ENCODE data around the gene RAD52.

Gene RAD52

DNA sequence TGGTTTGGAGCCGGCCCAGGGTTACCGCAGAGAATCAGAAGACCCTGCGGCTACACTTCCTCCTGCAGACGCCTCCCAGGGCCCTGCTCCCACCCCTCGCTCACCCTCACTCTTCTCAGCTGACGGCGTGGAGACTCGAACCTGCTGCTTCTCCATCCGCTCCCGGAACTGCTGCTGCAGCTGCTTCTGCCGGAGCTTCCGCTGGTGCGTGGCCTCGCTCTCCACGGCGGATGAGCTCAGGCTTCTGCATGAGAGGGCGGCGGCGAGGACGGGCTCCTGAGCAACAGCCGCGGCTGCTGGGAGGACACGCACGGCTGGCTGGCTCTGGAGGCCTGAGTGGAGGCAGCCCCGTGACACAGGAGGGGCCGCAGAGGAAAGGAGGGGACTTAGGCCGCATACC lies 33.3 kb downstream of the RAD52 start:
- in situ Hi-C loops (cut with MboI; ENCODE audit: low sequenced_read_pairs): no loop called here

DNA sequence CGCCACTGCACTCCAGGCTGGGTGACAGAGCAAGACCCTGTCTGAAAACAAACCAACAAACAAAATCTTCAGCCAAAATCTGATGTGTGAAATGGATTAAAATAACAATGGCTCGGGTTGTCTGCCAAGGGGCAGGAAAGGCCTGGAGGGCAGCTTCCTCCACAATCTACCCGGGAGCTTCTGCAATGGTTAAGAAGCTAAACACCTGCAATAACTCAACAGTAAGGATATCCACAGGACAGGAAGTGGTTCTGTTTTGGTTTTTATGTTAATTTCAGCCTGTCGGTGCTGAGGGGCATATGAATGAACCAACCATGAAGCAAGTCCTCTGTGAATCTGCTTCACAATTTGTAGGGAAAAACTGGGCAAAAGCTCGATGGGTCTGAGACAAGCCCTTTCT lies 34.4 kb downstream of the RAD52 start:
- in situ Hi-C loops (cut with MboI; ENCODE audit: low sequenced_read_pairs): no loop called here

DNA sequence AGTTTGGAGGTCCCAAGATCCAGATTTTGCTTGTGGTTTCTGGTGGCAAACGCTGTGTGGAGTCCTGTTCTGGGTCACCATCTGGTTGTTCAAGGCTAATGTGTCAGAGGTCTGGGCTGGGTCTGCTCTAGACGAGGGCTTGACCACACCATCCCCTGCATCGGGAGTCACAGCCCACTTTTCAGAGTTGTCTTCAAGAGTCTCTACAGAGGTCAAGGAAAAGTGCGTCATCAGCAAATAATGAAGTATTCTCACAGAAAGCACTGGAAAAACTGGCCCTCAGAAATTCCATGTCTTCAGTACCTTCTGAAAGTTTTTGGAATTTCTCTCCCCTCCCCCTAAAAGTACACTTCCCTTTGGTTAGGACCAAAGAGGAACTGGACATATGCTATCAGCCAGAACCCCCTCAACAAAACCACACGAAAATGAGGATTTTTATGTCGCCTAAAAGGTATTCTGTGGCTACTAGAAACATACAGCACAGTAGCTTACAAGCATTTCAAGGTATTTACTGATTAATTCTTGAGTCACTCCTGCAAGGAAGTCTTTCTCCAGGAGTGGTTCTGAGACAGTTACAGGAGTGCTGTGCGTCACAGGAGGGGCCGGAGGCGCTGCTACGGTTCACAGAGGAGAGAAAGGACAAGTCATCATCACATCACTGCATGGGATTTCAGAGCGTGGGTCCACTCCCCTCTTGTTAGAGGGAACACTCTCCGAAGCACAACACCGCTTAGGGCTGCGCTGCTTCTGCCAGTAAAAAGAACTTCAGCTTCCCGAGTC lies 35.4 kb downstream of the RAD52 start:
- in situ Hi-C loops (cut with MboI; ENCODE audit: low sequenced_read_pairs): no loop called here

DNA sequence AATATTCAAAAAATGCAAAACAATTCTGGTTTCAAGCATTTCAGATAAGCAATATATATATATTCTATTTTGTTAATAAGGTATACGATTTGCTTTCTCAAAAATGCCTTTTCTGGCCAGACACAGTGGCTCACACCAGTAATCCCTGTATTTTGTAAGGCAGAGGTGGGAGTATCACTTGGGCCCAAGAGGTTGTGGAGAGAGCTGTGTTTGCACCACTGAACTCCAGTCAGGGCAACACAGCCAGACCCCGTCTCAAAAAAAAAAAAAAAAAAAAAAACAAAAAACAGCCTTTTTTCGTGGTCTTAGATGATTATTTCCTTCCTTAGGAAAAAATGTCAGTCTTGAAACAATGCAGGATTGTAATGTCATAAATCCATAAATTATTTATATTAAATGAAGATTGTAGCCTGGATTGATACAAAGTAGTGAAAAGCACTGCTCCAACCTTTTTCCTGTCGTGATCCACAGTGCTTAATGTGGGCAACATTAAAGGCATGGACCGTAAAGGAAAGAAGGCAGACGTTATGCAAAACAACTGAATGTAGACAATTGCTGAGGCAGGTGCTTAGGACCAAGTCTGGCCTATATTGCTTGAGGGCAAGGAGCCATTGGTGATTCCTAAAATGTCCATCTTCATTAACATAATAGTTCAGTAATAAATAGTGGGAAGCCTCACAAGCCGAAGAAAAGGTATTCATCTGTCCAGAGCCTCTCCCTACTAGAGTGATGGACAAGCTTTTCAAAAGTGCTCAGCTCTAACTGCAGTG lies 36.8 kb downstream of the RAD52 start:
- in situ Hi-C loops (cut with MboI; ENCODE audit: low sequenced_read_pairs): no loop called here

DNA sequence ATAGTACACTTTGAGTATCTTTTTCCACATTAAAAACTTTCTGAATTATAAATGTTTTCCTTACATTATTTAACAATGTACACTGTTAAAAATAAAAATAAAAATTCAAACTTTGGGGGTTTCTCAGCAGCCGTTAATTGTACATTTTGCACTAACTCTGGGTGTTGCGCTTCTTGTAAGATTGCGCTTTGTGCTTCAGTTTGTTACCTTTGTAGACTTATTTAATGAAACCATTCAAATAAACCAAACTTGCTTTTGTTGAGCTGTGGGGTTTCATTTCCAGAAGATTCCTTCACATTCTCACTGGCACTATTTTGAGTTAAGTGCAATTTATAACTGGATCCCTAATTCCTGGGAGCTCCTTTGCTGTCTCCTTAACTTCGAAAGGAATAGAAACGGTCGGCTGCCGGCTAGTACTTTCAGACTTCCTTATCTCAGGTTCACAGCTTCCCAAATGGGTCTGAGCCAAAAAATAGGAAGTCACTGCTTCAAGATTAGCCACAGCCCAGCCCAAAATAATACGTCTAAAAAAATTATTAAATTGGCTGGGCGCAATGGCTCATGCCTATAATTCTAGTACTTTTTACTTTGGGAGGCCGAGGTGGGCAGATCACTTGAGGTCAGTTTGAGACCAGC lies 38.2 kb downstream of the RAD52 start:
- in situ Hi-C loops (cut with MboI; ENCODE audit: low sequenced_read_pairs): no loop called here

DNA sequence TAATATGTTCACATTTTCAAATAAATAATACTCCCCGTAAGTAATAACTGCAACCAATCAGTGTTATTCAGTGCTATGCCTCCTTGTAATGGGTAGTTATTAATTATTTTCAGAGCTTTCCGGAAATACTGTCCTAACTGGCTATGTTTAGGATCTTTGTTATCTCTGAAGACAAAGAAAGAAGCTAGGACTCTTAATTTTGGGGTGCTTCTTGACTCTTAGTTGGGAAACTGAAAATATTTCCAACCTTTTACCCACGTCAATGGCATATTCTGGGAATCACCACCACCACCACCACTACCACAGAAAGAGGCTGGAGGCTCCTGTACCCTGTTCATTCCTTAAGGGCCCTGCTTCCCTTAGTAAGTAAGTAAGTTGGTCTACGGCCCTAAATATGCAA lies 39.1 kb downstream of the RAD52 start:
- in situ Hi-C loops (cut with MboI; ENCODE audit: low sequenced_read_pairs): no loop called here

DNA sequence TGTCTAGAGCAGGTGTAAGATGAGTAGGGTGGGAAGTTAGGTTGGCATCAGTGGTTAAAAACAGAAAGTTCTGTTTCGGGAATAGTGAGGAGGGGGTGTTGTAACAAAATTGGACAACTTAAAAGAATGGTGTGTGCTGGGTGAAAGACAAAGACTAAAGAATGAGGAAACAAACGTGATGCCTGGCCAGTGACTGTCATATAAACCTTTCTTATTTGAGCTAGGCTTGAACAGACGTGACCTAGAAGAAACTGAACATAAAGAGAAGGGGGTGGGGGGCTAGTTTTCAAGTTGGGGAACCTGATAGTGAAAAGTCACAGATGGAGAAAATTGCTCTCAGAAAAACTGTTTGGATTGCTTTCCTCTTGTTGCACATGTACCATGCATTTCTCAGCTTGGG lies 39.6 kb downstream of the RAD52 start:
- in situ Hi-C loops (cut with MboI; ENCODE audit: low sequenced_read_pairs): no loop called here

DNA sequence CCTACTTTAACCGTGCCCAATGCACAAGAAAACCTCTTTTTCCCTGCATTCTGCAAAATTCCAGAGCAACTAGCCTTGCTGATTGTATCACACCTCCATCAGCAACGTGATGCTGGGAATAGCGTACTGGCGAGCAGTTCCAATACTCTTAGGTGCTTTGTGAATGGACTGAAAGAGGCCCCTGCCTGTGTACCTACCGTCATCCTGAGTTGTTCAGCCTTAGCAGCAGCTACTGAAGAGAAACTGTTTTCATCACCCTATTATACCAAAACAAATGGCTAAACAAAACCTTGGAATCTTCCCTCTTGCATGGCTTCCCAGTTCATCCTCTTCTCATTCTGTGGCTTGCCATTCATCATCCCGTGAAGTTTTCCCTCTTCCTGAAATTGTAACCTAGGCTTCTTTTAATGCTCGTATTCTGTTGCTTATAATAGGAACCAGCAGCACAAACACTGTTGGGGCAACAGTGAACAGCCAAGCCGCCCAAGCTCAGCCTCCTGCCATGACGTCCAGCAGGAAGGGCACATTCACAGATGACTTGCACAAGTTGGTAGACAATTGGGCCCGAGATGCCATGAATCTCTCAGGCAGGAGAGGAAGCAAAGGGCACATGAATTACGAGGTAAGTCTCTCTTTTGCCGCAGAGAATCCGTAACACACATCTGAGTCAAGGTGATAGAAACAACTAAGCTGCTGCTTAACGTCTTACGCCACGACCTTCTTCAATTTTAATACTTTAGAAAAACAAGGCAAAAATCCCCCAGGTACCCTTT lies 41.9 kb downstream of the RAD52 start:
- in situ Hi-C loops (cut with MboI; ENCODE audit: low sequenced_read_pairs): no loop called here

DNA sequence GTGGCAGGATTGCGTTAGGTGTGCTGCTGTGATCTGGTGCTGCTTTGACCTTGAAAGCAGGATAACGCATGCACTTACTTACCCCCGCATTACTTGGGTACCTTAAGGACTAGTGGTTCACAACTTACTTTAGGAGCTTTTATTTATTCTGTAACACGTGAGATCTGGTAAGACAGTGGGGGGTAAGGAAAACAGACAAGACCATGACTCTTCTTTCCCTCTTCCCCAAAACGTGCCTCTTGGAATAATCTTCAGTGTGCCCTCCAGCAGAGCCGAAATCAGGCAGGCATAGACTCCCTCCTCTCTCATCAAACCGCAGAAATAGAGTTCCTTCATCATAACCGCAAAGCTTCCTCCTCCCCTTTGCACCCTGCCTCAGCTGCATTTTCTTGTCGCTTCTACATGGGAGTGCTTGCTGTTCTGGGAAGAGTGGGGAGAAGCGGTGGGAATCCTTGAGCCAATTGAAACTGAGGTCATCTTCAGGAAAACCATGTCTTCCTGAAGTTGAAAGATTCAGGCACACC lies 43.4 kb downstream of the RAD52 start:
- in situ Hi-C loops (cut with MboI; ENCODE audit: low sequenced_read_pairs): no loop called here

DNA sequence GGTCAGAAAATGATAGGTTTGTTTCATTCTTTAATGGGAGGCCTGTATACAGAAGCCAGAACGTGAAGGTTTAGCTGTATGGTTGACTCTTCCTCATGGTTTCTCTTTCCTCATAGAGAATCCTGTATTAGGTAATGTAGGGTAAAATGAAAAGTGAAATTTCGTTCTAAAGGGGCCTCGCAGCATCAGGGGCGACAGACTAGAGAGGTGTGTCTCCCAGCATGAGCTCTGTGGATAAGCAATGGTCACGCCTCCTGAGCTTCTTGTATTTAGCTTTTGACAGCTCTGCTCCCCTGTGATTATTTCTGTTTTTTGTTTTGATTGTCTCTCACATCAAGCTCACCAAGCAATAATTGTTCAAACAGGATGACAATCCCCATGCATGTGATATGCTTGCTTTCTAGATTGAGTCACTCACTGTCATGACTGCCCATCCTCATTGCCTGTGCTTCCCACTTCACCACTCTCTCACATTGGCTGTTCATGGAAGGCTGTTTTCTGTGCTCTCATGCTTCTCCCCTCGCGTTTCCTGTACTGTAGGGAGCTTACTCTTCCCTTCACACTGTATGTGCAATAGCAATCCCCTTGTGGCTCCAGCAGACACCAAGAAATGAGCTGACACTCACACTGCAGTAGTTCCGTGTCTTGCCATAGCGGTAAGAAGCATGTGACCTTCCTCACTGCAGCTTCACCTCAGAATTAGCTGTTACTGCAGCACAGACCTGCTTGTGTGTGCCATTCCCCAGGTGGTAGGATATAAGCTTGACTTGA lies 44.0 kb downstream of the RAD52 start:
- in situ Hi-C loops (cut with MboI; ENCODE audit: low sequenced_read_pairs): no loop called here

DNA sequence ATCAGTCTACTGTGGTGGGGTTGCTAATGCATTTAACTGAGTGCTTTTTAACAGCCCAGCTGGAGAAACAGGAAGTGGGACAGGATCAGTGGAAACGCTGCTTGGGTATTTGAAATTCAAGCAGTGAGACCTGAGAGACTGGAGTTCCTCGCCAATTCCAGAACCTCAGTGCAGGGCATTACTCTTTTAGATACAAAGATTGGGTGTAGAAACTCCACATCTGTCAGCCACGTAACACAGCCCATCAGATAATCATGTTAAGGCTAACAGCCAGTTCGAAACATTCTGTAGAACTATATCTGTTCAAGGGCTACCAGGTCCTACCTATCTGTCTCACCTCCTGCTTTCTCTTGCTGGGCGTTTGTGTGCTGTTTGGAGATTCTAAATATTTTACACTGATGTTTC lies 45.5 kb downstream of the RAD52 start:
- in situ Hi-C loops (cut with MboI; ENCODE audit: low sequenced_read_pairs): no loop called here

DNA sequence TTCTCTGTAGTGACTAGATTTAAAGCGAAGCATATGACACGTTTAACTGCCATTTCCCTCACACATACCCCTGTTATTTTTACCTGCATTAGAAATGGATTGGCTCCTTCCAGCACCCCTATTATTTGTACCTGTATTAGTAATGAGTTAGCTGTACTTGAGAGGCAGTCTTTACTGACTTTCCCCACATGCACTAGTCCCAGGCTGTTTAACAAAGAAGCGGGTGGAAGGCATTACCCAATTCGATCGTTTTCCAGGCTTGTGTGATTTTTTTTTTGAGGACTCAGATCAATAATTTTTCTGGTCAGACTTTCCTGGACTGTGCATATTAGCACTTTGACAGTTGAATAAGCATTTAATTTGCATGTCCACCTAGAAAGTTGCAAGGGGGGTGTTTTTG lies 46.4 kb downstream of the RAD52 start:
- in situ Hi-C loops (cut with MboI; ENCODE audit: low sequenced_read_pairs): no loop called here

DNA sequence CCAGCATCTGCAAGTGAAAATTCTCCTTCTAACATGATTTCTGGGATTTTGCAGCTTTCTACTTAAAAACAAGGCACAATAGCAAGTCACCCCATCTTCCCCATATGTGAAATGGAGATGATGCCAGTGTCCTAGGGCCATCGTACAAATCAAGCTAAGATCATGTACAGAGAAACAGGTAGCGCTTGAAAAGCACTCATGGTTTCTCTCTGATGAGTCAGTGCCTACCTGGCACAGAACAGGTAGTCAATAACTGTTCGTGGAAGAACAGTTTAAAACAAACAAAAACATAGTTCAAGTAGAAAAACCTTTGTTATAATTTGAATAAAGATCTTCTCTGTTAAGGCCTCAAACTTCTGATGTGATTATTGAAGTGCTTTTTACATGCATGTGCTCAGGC lies 46.9 kb downstream of the RAD52 start:
- in situ Hi-C loops (cut with MboI; ENCODE audit: low sequenced_read_pairs): no loop called here

DNA sequence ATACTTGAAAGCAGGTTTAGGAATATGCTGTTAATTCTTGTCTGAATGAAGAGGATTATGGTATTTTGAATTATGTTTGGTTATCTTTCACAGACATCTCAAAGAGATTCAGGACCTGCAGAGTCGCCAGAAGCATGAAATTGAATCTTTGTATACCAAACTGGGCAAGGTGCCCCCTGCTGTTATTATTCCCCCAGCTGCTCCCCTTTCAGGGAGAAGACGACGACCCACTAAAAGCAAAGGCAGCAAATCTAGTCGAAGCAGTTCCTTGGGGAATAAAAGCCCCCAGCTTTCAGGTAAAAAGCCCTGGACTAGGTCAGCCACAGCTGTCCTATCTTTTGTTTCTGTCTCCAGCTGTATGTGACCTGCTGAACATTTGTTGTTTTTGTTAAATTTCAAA lies 52.1 kb downstream of the RAD52 start:
- in situ Hi-C loops (cut with MboI; ENCODE audit: low sequenced_read_pairs): no loop called here

DNA sequence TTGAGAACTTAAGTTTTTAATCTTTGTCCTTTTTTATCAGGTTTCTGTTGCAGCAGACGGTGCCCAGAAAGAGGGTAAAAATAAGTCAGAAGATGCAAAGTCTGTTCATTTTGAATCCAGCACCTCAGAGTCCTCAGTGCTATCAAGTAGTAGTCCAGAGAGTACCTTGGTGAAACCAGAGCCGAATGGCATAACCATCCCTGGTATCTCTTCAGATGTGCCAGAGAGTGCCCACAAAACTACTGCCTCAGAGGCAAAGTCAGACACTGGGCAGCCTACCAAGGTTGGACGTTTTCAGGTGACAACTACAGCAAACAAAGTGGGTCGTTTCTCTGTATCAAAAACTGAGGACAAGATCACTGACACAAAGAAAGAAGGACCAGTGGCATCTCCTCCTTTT lies 53.5 kb downstream of the RAD52 start:
- in situ Hi-C loops (cut with MboI; ENCODE audit: low sequenced_read_pairs): no loop called here

DNA sequence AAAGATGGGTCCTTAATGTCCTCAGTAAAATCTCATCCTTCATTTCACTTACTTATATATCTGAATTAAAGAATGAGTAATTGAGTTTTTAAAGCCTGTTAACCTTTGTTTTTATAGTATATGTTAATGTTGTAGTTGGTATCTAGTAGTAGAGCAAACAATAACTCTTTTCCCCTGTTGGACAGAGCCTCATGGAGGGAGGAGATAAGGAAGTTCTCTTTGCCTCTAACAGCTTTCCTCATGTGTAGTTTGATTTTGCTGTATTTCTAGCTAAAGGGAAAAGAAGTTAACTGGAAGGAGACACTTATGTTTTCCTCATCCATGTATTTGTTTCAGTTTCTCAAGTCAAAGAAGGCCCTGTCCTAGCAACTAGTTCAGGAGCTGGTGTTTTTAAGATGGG lies 55.3 kb downstream of the RAD52 start:
- in situ Hi-C loops (cut with MboI; ENCODE audit: low sequenced_read_pairs): no loop called here

DNA sequence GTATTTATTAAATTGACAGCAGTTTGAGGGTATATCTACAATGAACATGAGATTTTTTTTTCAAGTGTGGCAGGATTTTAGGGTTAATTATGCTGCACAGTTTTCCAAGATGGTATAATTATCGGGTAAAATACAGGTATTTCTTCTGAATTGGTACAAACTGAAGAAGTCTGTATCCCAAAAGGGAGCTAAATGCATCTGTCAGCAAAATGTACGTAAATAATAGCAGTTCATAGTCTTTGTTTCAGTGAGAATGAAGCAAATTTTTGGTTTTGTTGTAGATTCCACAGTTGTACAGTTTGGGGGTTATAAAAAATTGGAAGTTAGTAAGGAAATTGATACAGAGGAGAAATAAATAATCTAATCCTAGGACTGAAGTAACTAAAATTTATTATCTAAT lies 63.3 kb downstream of the RAD52 start:
- in situ Hi-C loops (cut with MboI; ENCODE audit: low sequenced_read_pairs): no loop called here

DNA sequence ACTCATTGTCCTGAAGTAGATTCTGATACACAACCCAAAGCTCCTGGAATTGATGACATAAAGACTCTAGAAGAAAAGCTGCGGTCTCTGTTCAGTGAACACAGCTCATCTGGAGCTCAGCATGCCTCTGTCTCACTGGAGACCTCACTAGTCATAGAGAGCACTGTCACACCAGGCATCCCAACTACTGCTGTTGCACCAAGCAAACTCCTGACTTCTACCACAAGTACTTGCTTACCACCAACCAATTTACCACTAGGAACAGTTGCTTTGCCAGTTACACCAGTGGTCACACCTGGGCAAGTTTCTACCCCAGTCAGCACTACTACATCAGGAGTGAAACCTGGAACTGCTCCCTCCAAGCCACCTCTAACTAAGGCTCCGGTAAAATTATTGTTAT lies 63.8 kb downstream of the RAD52 start:
- in situ Hi-C loops (cut with MboI; ENCODE audit: low sequenced_read_pairs): no loop called here

DNA sequence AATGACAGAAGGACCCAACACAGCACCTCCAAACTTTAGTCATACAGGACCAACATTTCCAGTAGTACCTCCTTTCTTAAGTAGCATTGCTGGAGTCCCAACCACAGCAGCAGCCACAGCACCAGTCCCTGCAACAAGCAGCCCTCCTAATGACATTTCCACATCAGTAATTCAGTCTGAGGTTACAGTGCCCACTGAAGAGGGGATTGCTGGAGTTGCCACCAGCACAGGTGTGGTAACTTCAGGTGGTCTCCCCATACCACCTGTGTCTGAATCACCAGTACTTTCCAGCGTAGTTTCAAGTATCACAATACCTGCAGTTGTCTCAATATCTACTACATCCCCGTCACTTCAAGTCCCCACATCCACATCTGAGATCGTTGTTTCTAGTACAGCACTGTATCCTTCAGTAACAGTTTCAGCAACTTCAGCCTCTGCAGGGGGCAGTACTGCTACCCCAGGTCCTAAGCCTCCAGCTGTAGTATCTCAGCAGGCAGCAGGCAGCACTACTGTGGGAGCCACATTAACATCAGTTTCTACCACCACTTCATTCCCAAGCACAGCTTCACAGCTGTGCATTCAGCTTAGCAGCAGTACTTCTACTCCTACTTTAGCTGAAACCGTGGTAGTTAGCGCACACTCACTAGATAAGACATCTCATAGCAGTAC lies 64.6 kb downstream of the RAD52 start:
- in situ Hi-C loops (cut with MboI; ENCODE audit: low sequenced_read_pairs): no loop called here

DNA sequence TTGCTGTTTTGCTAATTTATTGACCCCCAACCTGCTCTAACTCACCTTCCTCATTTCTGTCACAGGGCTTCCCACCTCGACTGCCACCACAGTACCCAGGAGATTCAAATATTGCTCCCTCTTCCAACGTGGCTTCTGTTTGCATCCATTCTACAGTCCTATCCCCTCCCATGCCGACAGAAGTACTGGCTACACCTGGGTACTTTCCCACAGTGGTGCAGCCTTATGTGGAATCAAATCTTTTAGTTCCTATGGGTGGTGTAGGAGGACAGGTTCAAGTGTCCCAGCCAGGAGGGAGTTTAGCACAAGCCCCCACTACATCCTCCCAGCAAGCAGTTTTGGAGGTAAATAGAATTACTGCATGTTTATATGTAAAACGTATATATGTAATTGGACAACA lies 68.8 kb downstream of the RAD52 start:
- in situ Hi-C loops (cut with MboI; ENCODE audit: low sequenced_read_pairs): no loop called here
